Jurkat, Clone E6-1 (cell line): Measurements from ENCODE around the gene LRRC28. TPM values are rescaled to one million over a fixed set of nuclear protein-coding genes. Genes with fewer than 3 reads are reported as not detected.
"Not testable (repeated sequence)": the region's sequence is repeated elsewhere in the genome, so short reads cannot be mapped to it uniquely, and the experiment has no call there.

Experiments
- DNase-seq: peaks from one replicate; pipeline ENCODE4 v3.0.0-alpha.2; 2011; ENCODE audit warnings: low read depth, low spot score
- H3K4me3 ChIP-seq: 2 replicates; pipeline ENCODE4 v1.5.1; 2011; ENCODE audit warnings: mild to moderate bottlenecking, low read length, control low read depth, moderate library complexity
- polyA plus RNA-seq: library from polyadenylated mRNA; unstranded; fragments of >200 nt; gene quantifications from one replicate; pipeline ENCODE4 v1.2.1, GENCODE V29; 2012; ENCODE audit warnings: missing spikeins; ENCODE audit not compliant: insufficient read length, insufficient read depth

Gene LRRC28
- 37.8 TPM for polyA plus RNA-seq

GRCh38 chr15:99250857-99251841, at the start of gene LRRC28:
LRRC28 (plus strand) TSS chr15:99251481; CDS start chr15:99255958, 4,477 bp downstream.
- peak; percentile 99 for DNase-seq
- peak within 1 kb of the TSS; percentile 85 for H3K4me3 ChIP-seq

- DNase-seq, result no peak
- no peak overlapping the region for H3K4me3 ChIP-seq
Observed at GRCh38 chr15:99202176-99202552, 49.1 kb upstream of the LRRC28 start.

- DNase-seq, result no peak
- no peak overlapping the region for H3K4me3 ChIP-seq
Observed at GRCh38 chr15:99207672-99208071, 43.6 kb upstream of the LRRC28 start.

- H3K4me3 ChIP-seq, result no peak overlapping the region
- DNase-seq, result no peak
Observed at GRCh38 chr15:99209326-99209725, 42.0 kb upstream of the LRRC28 start.

GRCh38 chr15:99210334-99210733, 40.9 kb upstream of the LRRC28 start:
- H3K4me3 ChIP-seq, result no peak overlapping the region
- no peak for DNase-seq

- H3K4me3 ChIP-seq, result no peak overlapping the region
- DNase-seq, result no peak
Observed at GRCh38 chr15:99211926-99212325, 39.4 kb upstream of the LRRC28 start.

GRCh38 chr15:99212406-99212805, 38.9 kb upstream of the LRRC28 start:
- DNase-seq, result no peak
- H3K4me3 ChIP-seq, result no peak overlapping the region

- H3K4me3 ChIP-seq, result no peak overlapping the region
- DNase-seq, result peak; percentile 44
Observed at GRCh38 chr15:99213187-99213811, 38.0 kb upstream of the LRRC28 start.

- no peak for DNase-seq
- H3K4me3 ChIP-seq, result no peak overlapping the region
Observed at GRCh38 chr15:99224372-99225214, 26.7 kb upstream of the LRRC28 start.

GRCh38 chr15:99226802-99227201, 24.5 kb upstream of the LRRC28 start:
- no peak for DNase-seq
- no peak overlapping the region for H3K4me3 ChIP-seq

- no peak overlapping the region for H3K4me3 ChIP-seq
- DNase-seq, result no peak
Observed at GRCh38 chr15:99228120-99228770, 23.0 kb upstream of the LRRC28 start.

GRCh38 chr15:99230867-99231266, 20.4 kb upstream of the LRRC28 start:
- H3K4me3 ChIP-seq, result no peak overlapping the region

GRCh38 chr15:99232740-99233139, 18.5 kb upstream of the LRRC28 start:
- no peak for DNase-seq
- no peak overlapping the region for H3K4me3 ChIP-seq

More at GRCh38 chr15:99230867-99231266, 20.4 kb upstream of the LRRC28 start:
- DNase-seq, result no peak

GRCh38 chr15:99234160-99234559, 17.1 kb upstream of the LRRC28 start:
- not testable (repeated sequence) for DNase-seq, H3K4me3 ChIP-seq

GRCh38 chr15:99238849-99239248, 12.4 kb upstream of the LRRC28 start:
- no peak overlapping the region for H3K4me3 ChIP-seq
- DNase-seq, result no peak

- no peak overlapping the region for H3K4me3 ChIP-seq
- no peak for DNase-seq
Observed at GRCh38 chr15:99239545-99240198, 11.6 kb upstream of the LRRC28 start.

GRCh38 chr15:99241752-99242151, 9.5 kb upstream of the LRRC28 start:
- H3K4me3 ChIP-seq, result no peak overlapping the region
- no peak for DNase-seq

- DNase-seq, result no peak
- H3K4me3 ChIP-seq, result no peak overlapping the region
Observed at GRCh38 chr15:99244306-99244705, 7.0 kb upstream of the LRRC28 start.
